ENCODE data around the gene THEM4.

GRCh38 chr1:151944857-151945575 lies 35.7 kb upstream of the THEM4 start:
- TF ChIP-seq CTCF (IDR thresholded peaks at IDR 0.05), result no peak
- no peak for TF ChIP-seq POLR2A (IDR thresholded peaks at IDR 0.05)

Data from testis (tissue), 2 donors.